Activated CD4-positive, alpha-beta T cell treated with anti-CD3 and anti-CD28 coated beads, Interleukin-2, amount 10 ng/mL, durations not matched to agents 7 days and 5 days (primary cell): Measurements from ENCODE around the gene WDR20. TPM values are rescaled to one million over a fixed set of nuclear protein-coding genes. Genes with fewer than 3 reads are reported as not detected.
A peak's percentile ranks its signal among the peaks of the same experiment; 100 is the strongest.

Source experiments
- CTCF ChIA-PET: fragments of 350-600 bp; sonication (Branson Sonifier 250); formaldehyde crosslinking; loops from one replicate; lab custom pipeline; 2021; ENCODE audit warnings: antibody characterized with exemption; lab: Charles Lee
- POLR2A ChIA-PET: fragments of 350-600 bp; sonication (Branson Sonifier 250); formaldehyde crosslinking; loops from one replicate; lab custom pipeline; 2021; ENCODE audit warnings: antibody characterized with exemption; lab: Charles Lee
- DNase-seq: peaks from one replicate; pipeline ENCODE4 v3.0.0-alpha.2; 2020
- H3K27ac Mint-ChIP-seq: one replicate; pipeline ENCODE4 v1.8.0; 2021; ENCODE audit warnings: mild to moderate bottlenecking, moderate library complexity, mixed read lengths
- H3K27me3 Mint-ChIP-seq: one replicate; pipeline ENCODE4 v1.8.0; 2021; ENCODE audit warnings: mixed read lengths
- H3K36me3 Mint-ChIP-seq: one replicate; pipeline ENCODE4 v1.8.0; 2021; ENCODE audit warnings: low read depth, mixed read lengths
- H3K4me1 Mint-ChIP-seq: one replicate; pipeline ENCODE4 v1.8.0; 2021; ENCODE audit warnings: mixed read lengths
- H3K4me3 Mint-ChIP-seq: one replicate; pipeline ENCODE4 v1.8.0; 2021; ENCODE audit warnings: mild to moderate bottlenecking, moderate library complexity, mixed read lengths
- H3K9me3 Mint-ChIP-seq: one replicate; pipeline ENCODE4 v1.8.0; 2021; ENCODE audit warnings: mixed read lengths
- total RNA-seq, 2 experiments: library from RNA; stranded (reverse); gene quantifications; one replicate each; pipeline ENCODE4 v1.2.3, GENCODE V29; 2021

WDR20 gene
- total RNA-seq, 2 experiments from 2014 or later = 24.7 to 35.7 TPM

DNA sequence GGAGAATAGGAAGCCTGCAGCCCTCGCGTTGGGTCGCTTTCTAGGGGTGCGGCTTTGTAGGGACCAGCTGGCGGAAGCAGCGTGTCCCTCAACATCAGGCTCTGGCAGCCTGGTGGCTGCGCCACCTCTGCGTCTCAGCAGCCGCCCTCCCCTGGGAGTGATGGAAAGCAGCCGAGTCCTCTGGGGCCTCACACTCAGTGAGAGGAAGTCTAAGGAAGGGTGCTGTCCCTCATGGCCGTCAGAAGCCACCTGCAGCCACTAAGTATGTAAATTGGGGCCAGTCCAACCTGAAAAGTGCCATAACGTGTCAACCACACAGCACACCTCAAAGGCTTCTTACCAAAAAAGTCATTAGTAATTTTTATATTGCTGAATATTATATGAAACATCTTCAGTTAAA is 80.3 kb downstream of the WDR20 start:
- ChIA-PET CTCF (interaction anchor here (0.7 kb wide), 1 partner anchor 13 kb away, joined by 3 read pairs; no protein-coding TSS in a partner anchor), POLR2A (no interaction called here)
- H3K27ac Mint-ChIP-seq = peak overlapping the region; percentile 31
- H3K4me3 Mint-ChIP-seq = no peak overlapping the region
- H3K9me3 Mint-ChIP-seq = no peaks in the 10 kb centered on the region
- no peaks in the 10 kb centered on the region for H3K36me3 Mint-ChIP-seq
- DNase-seq = no peak
- H3K27me3 Mint-ChIP-seq = no peaks in the 10 kb centered on the region
- H3K4me1 Mint-ChIP-seq = peaks cover 3% of the 10 kb centered on the region

DNA sequence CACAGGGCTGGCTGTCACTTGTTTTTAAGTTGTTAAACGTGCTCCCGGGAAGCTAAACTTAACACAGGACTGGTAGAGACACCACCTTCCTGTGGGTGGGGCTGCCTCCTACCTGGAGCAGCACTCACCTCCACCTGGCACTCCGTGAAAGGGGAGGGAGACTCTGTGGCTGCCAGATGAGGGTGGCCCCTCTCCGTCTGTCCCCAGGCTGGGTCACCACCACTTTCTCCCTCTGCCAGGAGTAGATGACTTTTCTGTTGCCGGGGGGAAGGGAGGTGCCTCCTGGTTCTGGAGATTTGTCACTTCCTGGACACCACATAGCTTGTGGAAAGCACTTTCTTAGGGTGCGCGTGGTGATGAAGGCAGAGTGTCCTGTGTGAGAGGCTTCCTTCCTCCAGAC is 81.3 kb downstream of the WDR20 start:
- CTCF ChIA-PET = interaction anchor here (0.7 kb wide), 1 partner anchor 96 kb away, joined by 3 read pairs; no protein-coding TSS in a partner anchor
- no peaks in the 10 kb centered on the region for H3K9me3 Mint-ChIP-seq
- H3K27me3 Mint-ChIP-seq = no peaks in the 10 kb centered on the region
- H3K27ac Mint-ChIP-seq = no peak overlapping the region
- DNase-seq = no peak
- POLR2A ChIA-PET = no interaction called here
- H3K4me1 Mint-ChIP-seq = peaks cover 3% of the 10 kb centered on the region
- no peak overlapping the region for H3K4me3 Mint-ChIP-seq
- H3K36me3 Mint-ChIP-seq = no peaks in the 10 kb centered on the region

DNA sequence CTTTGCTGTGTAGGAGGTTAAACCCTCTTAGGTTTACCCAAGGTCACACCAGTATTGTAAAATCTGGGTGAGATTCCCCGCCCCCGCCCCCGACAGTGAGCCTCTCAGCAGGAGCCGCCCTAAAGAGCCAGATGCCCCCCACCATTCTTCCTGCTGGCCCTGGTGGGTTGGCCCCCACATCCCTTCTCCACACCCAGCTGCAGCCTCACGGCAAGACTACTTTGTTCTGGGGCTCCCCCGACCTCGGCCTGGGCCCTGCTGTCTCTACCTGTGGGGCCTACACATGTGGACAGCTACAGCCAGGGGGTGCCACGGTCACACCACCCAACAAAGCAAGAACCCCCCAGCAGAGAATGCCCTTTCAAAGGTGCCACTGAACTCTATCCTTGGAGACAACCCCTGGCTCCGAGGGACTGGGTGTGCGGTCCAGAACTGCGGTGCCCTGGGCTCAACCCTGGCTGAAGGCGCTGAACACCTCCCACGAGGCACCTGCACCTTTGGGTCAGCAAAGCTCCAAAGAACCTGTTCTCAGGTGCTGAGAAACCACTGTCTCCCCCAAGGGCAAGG is 82.4 kb downstream of the WDR20 start:
- H3K27ac Mint-ChIP-seq = no peak overlapping the region
- no peak overlapping the region for H3K4me3 Mint-ChIP-seq
- no peaks in the 10 kb centered on the region for H3K27me3 Mint-ChIP-seq
- ChIA-PET CTCF (interaction anchor here (0.6 kb wide), 1 partner anchor 1102 kb away, joined by 4 read pairs; no protein-coding TSS in a partner anchor), POLR2A (no interaction called here)
- H3K9me3 Mint-ChIP-seq = no peaks in the 10 kb centered on the region
- no peak for DNase-seq
- H3K4me1 Mint-ChIP-seq = peaks cover 3% of the 10 kb centered on the region
- no peaks in the 10 kb centered on the region for H3K36me3 Mint-ChIP-seq

DNA sequence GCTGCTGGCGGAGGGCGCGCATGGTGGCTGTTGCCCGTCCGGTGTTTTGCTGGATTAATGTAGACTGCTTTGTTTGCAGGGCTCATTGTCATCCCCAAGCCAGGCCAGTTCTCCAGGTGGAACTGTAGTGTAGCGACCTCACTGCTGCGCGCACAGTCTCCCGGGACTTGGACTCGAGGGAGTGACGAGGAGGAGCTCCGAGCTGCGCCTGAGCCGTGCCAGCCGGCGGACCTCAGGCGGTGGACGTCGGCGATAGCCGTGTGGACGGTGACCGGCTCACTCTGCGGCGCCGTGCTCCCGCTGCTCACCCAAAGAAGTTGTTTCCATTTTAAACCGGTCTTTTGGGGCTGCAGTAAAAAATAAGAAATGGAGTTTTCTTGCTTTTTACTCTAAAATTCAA is 83.1 kb downstream of the WDR20 start:
- no peaks in the 10 kb centered on the region for H3K27me3 Mint-ChIP-seq
- ChIA-PET POLR2A (no interaction called here), CTCF (no interaction called here)
- H3K27ac Mint-ChIP-seq = no peak overlapping the region
- no peak overlapping the region for H3K4me3 Mint-ChIP-seq
- no peaks in the 10 kb centered on the region for H3K9me3 Mint-ChIP-seq
- peaks cover 3% of the 10 kb centered on the region for H3K4me1 Mint-ChIP-seq
- no peak for DNase-seq
- H3K36me3 Mint-ChIP-seq = no peaks in the 10 kb centered on the region

DNA sequence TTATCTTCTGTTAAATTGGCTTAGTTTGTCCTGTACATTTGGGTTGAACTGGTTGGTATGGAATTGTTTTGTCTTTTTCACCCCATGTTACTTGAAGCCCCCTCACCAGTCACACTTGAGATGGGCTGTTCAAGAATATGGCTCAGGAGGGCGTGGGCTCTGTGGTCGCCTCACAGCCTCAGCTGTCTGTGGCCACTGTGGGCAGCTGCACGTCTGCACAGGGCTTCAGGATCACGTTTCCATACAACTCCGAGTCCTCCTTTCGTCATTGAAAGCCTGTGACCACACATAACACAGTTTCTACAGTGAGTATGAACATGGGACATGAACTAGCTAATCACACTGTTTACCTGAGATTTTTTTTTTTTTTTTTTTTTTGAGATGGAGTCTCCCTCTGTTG is 84.0 kb downstream of the WDR20 start:
- Mint-ChIP-seq H3K36me3 (no peaks in the 10 kb centered on the region), H3K9me3 (no peaks in the 10 kb centered on the region), H3K4me3 (no peak overlapping the region), H3K27me3 (no peaks in the 10 kb centered on the region), H3K4me1 (peaks cover 3% of the 10 kb centered on the region), H3K27ac (no peak overlapping the region)
- CTCF ChIA-PET = no interaction called here
- DNase-seq = no peak
- POLR2A ChIA-PET = no interaction called here

- Mint-ChIP-seq H3K27ac (no peak overlapping the region), H3K9me3 (no peaks in the 10 kb centered on the region), H3K27me3 (no peaks in the 10 kb centered on the region), H3K36me3 (no peaks in the 10 kb centered on the region), H3K4me3 (no peak overlapping the region), H3K4me1 (peaks cover 3% of the 10 kb centered on the region)
- ChIA-PET POLR2A (interaction anchor here (0.6 kb wide), 1 partner anchor 109 kb away, joined by 3 read pairs; no protein-coding TSS in a partner anchor), CTCF (interaction anchor here (0.6 kb wide), 1 partner anchor 43 kb away, joined by 3 read pairs; no protein-coding TSS in a partner anchor)
- DNase-seq = no peak
Measured at GRCh38 chr14:102225386-102225785, 85.7 kb downstream of the WDR20 start.

DNA sequence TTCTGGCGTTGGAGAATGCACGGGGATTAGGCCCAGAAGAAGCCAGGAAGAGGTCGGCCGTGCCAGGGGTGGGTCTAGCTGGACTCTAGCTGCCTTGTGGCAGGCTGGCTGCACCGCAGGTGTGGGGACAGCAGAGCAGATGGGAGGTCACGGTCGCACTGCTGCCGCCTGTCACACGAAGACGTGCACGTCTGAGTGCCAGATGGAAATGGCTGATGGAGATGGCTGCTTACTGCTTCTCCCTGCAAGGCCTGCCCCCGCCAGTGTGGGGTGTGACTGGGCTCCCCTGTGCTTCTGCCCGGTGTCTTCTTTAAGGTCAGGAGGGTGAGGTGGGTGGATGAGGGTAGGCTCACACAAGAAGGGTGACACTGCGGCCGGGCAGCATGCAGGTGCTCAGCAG is 86.2 kb downstream of the WDR20 start:
- no peak for DNase-seq
- Mint-ChIP-seq H3K36me3 (no peaks in the 10 kb centered on the region), H3K27me3 (no peaks in the 10 kb centered on the region), H3K4me1 (no peaks in the 10 kb centered on the region), H3K27ac (peak overlapping the region; percentile 27), H3K4me3 (no peak overlapping the region), H3K9me3 (no peaks in the 10 kb centered on the region)
- ChIA-PET CTCF (interaction anchor here (0.6 to 0.9 kb wide), 2 partner anchors 11 to 42 kb away, joined by 3 read pairs; no protein-coding TSS in a partner anchor), POLR2A (no interaction called here)

GRCh38 chr14:102226356-102227125 is 86.8 kb downstream of the WDR20 start:
- DNase-seq = no peak
- H3K27me3 Mint-ChIP-seq = no peaks in the 10 kb centered on the region
- CTCF ChIA-PET = interaction anchor here (0.9 kb wide), 1 partner anchor 11 kb away, joined by 3 read pairs; no protein-coding TSS in a partner anchor
- no peak overlapping the region for H3K4me3 Mint-ChIP-seq
- POLR2A ChIA-PET = no interaction called here
- no peaks in the 10 kb centered on the region for H3K4me1 Mint-ChIP-seq
- H3K36me3 Mint-ChIP-seq = no peaks in the 10 kb centered on the region
- no peaks in the 10 kb centered on the region for H3K9me3 Mint-ChIP-seq
- no peak overlapping the region for H3K27ac Mint-ChIP-seq

GRCh38 chr14:102227184-102227964 is 87.7 kb downstream of the WDR20 start:
- POLR2A ChIA-PET = no interaction called here
- no peak for DNase-seq
- H3K27ac Mint-ChIP-seq = peak overlapping the region; percentile 60

DNA sequence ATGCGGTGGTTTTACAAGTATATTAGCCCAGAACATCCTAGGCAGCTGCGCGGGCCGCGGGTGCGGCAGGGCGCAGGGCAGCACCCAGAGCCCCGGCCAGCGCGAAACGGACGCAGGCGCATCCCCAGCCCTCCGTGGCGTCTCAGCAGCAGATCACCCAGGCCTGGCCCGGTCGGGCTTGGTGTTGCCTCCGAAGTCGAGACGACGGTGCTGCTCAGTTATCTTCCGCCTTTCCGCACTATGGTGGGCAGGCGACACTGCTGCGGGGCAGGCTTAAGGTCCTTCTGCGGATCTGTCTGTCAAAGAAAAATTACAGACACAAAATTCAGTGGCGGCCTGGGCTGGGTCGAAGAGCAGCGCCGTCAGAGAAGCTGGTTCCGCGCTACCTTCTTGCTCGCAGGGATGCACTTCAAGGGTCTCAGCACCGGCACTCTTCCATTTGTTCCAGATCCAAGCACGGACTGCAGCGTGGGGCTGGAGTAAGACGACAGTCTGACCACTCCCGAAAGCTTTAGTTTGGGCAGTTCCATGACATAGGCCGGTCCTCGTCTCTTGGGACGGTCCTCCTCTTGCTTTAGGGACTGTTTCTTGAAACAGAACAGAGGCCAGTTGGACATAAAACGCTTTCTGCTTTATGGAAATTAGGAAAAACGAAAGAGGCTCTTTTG is 89.5 kb downstream of the WDR20 start:
- no peak overlapping the region for H3K27ac Mint-ChIP-seq
- H3K36me3 Mint-ChIP-seq = no peaks in the 10 kb centered on the region
- H3K4me3 Mint-ChIP-seq = no peak overlapping the region
- POLR2A ChIA-PET = no interaction called here
- DNase-seq = no peak
- no peaks in the 10 kb centered on the region for H3K4me1 Mint-ChIP-seq
- H3K27me3 Mint-ChIP-seq = no peaks in the 10 kb centered on the region
- CTCF ChIA-PET = no interaction called here
- no peaks in the 10 kb centered on the region for H3K9me3 Mint-ChIP-seq

More at GRCh38 chr14:102227184-102227964, 87.7 kb downstream of the WDR20 start:
- CTCF ChIA-PET = no interaction called here
- H3K4me3 Mint-ChIP-seq = no peak overlapping the region
- H3K27me3 Mint-ChIP-seq = no peaks in the 10 kb centered on the region
- no peaks in the 10 kb centered on the region for H3K4me1 Mint-ChIP-seq
- H3K36me3 Mint-ChIP-seq = no peaks in the 10 kb centered on the region
- H3K9me3 Mint-ChIP-seq = no peaks in the 10 kb centered on the region

DNA sequence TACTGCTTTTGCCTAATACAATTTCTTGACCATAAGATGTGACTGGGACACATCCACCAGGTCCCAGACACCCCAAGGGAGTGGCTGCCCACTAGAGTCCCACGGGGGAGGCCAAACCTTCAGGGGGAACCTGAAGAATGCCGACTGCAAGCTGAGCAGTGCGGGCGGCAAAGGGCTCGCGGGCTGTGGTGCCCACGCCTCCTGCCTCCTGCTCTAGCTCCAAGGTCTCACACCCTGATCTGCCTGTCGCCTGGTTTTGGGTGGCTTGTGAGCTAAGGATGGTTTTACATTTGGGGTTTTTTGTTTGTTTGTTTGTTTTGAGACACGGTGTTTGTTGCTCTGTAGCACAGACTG is 90.0 kb downstream of the WDR20 start:
- Mint-ChIP-seq H3K4me1 (no peaks in the 10 kb centered on the region), H3K4me3 (no peak overlapping the region), H3K9me3 (no peaks in the 10 kb centered on the region), H3K36me3 (no peaks in the 10 kb centered on the region), H3K27ac (no peak overlapping the region), H3K27me3 (no peaks in the 10 kb centered on the region)
- no peak for DNase-seq
- ChIA-PET POLR2A (no interaction called here), CTCF (no interaction called here)

- H3K4me3 Mint-ChIP-seq = no peak overlapping the region
- H3K36me3 Mint-ChIP-seq = no peaks in the 10 kb centered on the region
- H3K9me3 Mint-ChIP-seq = no peaks in the 10 kb centered on the region
- no peaks in the 10 kb centered on the region for H3K27me3 Mint-ChIP-seq
- no peaks in the 10 kb centered on the region for H3K4me1 Mint-ChIP-seq
- no peak overlapping the region for H3K27ac Mint-ChIP-seq
- ChIA-PET POLR2A (no interaction called here), CTCF (no interaction called here)
- no peak for DNase-seq
Measured at GRCh38 chr14:102230481-102231210, 90.9 kb downstream of the WDR20 start.
